ENCODE data around the gene AGBL1. TPM values are rescaled to one million over a fixed set of nuclear protein-coding genes. Genes with fewer than 3 reads are reported as not detected.

Gene AGBL1
- total RNA-seq (2021), result not detected in 2 replicates
- long read RNA-seq, partial matches to known transcripts, result 0 of 3 reads
- long read RNA-seq, other reads (novel, unspliced or antisense), result 3 of 3 reads

DNA sequence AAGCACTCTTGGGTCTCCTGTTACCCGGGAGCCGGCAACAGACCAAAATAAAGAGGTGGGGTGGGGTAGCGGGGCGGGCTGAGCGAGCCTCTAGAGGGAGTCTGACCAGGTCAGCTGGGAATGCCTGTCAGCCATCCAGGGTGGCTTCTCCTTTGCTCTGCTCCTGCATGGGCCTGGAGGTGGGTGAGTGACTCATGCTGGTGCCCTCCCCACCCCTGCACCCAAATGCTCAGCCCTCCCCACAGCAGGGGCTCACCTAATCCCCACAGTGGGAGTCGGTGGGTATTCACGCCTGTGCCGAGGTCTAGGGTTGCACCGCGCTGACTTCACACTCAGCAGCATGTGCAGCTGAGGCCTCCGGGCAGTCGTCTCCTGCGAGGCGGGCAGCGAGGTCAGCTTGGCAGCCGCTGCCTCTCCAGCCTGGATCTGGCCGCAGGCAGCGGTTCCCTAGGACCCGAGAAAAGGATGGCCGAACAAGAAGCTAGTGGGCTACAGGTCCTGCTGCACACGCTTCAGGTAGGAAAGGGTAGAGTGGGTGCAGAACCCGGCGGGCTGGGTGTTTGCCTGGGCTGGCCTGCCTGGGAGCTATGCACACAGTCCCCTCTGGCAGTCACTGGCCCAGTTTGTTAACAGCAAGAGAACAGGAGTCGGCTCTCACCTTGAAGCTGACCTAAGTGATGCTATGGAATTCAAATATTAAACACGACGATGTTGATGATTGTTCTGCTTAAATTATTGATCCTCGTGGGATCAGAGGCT is at the start of gene AGBL1:
TSS of gene AGBL1 (plus strand) at position 364 of the 759 bp plus-strand sequence.
- H3K4me1 Mint-ChIP-seq, result peaks cover 64 to 65% of the 10 kb centered on the region in 2 experiments
- H2AFZ ChIP-seq (ENCODE audit: low read length), result no peak within 1 kb of the TSS
- no peak within 1 kb of the TSS for H3K4ac ChIP-seq (ENCODE audit: low read depth, low read length)
- H3K23me2 ChIP-seq (ENCODE audit: insufficient read length, low read depth, low read length, poor library complexity, severe bottlenecking), result no peaks in the 10 kb centered on the region
- H4K5ac ChIP-seq (ENCODE audit: insufficient read length, low read depth, low read length), result no peak within 1 kb of the TSS
- no peaks in the 10 kb centered on the region for H3K79me1 ChIP-seq (ENCODE audit: insufficient read depth, low read depth, low read length, poor library complexity, severe bottlenecking)
- no peak within 1 kb of the TSS for H3K9ac ChIP-seq (ENCODE audit: extremely low read depth, insufficient read length, low read length)
- peak within 1 kb of the TSS; percentile 63 for H3K18ac ChIP-seq (ENCODE audit: insufficient read length, low read depth, low read length)
- no peaks in the 10 kb centered on the region for H3K9me3 Mint-ChIP-seq
- H2AK5ac ChIP-seq (ENCODE audit: insufficient read length, low read length), result no peak within 1 kb of the TSS
- H3K27me3 Mint-ChIP-seq (ENCODE audit: low read depth), result peaks cover 4% of the 10 kb centered on the region; the same call in 1 of the 2 replicates
- H3T11ph ChIP-seq (ENCODE audit: low read length), result no peak within 1 kb of the TSS
- H3K56ac ChIP-seq (ENCODE audit: insufficient read length, low read depth, low read length), result no peak within 1 kb of the TSS
- no peaks in the 10 kb centered on the region for H3K4me1 ChIP-seq (ENCODE audit: insufficient read depth, low read length)
- TF ChIP-seq, protein P1, sequence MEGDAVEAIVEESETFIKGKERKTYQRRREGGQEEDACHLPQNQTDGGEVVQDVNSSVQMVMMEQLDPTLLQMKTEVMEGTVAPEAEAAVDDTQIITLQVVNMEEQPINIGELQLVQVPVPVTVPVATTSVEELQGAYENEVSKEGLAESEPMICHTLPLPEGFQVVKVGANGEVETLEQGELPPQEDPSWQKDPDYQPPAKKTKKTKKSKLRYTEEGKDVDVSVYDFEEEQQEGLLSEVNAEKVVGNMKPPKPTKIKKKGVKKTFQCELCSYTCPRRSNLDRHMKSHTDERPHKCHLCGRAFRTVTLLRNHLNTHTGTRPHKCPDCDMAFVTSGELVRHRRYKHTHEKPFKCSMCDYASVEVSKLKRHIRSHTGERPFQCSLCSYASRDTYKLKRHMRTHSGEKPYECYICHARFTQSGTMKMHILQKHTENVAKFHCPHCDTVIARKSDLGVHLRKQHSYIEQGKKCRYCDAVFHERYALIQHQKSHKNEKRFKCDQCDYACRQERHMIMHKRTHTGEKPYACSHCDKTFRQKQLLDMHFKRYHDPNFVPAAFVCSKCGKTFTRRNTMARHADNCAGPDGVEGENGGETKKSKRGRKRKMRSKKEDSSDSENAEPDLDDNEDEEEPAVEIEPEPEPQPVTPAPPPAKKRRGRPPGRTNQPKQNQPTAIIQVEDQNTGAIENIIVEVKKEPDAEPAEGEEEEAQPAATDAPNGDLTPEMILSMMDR (conservative IDR thresholded peaks at IDR 0.05), result peak; percentile 45
- no peaks in the 10 kb centered on the region for H4K20me1 ChIP-seq (ENCODE audit: control insufficient read depth, insufficient read depth, insufficient read length)
- DNase-seq, result peak; percentile 76
- no peak within 1 kb of the TSS for H2BK12ac ChIP-seq (ENCODE audit: insufficient read length, low read depth, low read length)
- H3K79me2 ChIP-seq (ENCODE audit: insufficient read depth, low read length), result no peaks in the 10 kb centered on the region
- H3K14ac ChIP-seq (ENCODE audit: insufficient read depth, low read length), result no peak within 1 kb of the TSS; the same call in 1 of the 2 replicates
- no peak within 1 kb of the TSS for H2BK15ac ChIP-seq (ENCODE audit: low read depth, low read length)
- H3K27ac Mint-ChIP-seq, result peak within 1 kb of the TSS in 1 of 3 experiments; percentile 28; a peak in 1 of 7 replicates
- no peak within 1 kb of the TSS for H2BK5ac ChIP-seq (ENCODE audit: insufficient read length, low read length)
- H4K8ac ChIP-seq (replicated peaks; ENCODE audit: insufficient read length, low read depth, low read length), result no peak within 1 kb of the TSS
- no CpG with 5 or more reads among the region's 27 CpGs for WGBS (ENCODE audit: extremely low coverage, insufficient read length, low lambda C conversion rate)
- H2BK20ac ChIP-seq (ENCODE audit: low read depth, low read length, poor library complexity, severe bottlenecking), result no peak within 1 kb of the TSS
- H3K27me3 ChIP-seq (ENCODE audit: insufficient read depth, low read length), result no peaks in the 10 kb centered on the region
- H2BK120ac ChIP-seq (ENCODE audit: low read depth, low read length, poor library complexity, severe bottlenecking), result no peak within 1 kb of the TSS
- H3K4me3 Mint-ChIP-seq, result no peak within 1 kb of the TSS
- no peak within 1 kb of the TSS for H3K27ac ChIP-seq (ENCODE audit: insufficient read length, low read depth, low read length)
- no peak within 1 kb of the TSS for H3K4me2 ChIP-seq (ENCODE audit: insufficient read depth, insufficient read length, low read length)
- H3K23ac ChIP-seq (ENCODE audit: insufficient read length, low read depth, low read length), result no peak within 1 kb of the TSS
- H4K91ac ChIP-seq (ENCODE audit: insufficient read length, low read depth, low read length), result no peak within 1 kb of the TSS
- H3K9me3 ChIP-seq (ENCODE audit: control insufficient read depth, low read depth, low read length), result no peaks in the 10 kb centered on the region
- no peaks in the 10 kb centered on the region for H3K36me3 Mint-ChIP-seq (ENCODE audit: insufficient read depth in 1 of 3, low read depth in 3 of 3)

Measured in H9 (cell line).